Hematopoietic multipotent progenitor cell treated with erythropoietin and hydrocortisone succinate and interleukin-3 and kit ligand, for 8 days (in vitro differentiated cells): ENCODE measurements around the gene RAB3IL1.
"Not testable (repeated sequence)": the region's sequence is repeated elsewhere in the genome, so short reads cannot be mapped to it uniquely, and the experiment has no call there.

ENCODE experiments used
- DNase-seq: peaks from one replicate; pipeline ENCODE4 v3.0.0-alpha.2; 2015

Gene RAB3IL1, protein sequence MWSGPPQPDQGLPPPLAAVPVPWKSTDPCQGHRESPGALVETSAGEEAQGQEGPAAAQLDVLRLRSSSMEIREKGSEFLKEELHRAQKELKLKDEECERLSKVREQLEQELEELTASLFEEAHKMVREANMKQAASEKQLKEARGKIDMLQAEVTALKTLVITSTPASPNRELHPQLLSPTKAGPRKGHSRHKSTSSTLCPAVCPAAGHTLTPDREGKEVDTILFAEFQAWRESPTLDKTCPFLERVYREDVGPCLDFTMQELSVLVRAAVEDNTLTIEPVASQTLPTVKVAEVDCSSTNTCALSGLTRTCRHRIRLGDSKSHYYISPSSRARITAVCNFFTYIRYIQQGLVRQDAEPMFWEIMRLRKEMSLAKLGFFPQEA

DNA sequence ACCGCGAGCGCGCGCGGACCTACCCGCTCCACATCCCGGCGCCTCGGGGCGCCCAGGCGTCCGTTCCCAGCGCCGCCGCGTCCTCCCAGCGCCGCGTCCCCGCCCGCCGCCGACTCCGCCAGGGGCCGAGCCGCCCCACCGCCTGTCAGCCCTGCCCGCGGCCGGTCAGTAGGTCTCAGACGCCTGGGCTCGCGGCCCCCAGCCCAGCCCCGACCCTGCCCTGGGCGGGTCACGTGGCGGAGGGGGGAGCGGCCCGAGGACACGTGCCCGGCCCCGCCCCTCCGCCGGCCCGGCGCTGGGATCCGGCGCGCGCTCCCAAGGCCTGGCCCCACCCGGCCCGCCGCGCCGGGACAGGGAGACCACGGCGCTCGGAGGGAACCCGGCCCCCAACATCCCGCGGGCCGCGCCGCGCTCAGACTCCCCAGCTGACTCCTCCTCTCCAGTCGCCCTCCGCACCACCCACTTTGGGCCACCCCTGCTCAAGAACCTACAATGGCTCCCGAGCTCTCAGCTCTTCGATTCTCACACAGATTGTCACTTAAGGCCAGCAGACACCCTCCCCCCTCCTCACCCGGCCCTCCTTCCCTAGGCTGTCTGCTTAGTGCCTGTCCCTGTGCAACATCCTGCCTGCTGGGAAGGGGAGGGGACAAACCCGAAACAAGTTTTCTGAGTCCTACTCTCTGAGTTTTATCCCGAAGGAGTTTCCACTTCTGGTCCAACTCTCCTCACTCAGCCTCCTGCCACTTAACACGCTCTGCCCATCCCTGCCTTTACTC lies at the start of gene RAB3IL1:
TSS of gene RAB3IL1 (minus strand) at position 233 of the 776 bp plus-strand sequence. CDS start at position 34, 199 bp downstream.
- DNase-seq = peak; percentile 53

DNA sequence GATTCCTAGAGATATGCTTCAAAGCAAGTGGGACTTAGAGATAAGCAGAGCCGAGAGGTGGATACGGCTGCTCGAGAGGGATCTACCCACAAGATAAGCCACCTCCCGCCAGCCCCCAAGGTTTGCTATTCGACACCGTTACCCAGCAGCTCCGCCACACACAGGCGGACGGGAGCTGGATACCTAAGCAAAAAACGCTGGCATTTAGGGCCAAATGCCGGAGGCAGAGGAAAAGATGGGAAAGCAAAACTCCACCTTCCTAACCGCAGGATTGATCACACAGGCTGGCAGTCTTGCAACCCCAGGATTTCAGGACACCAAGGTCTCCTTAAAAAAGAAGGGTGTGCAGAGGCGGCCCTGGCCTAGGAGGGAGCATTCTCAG lies 49.4 kb upstream of the RAB3IL1 start:
- DNase-seq = peak; percentile 92

DNA sequence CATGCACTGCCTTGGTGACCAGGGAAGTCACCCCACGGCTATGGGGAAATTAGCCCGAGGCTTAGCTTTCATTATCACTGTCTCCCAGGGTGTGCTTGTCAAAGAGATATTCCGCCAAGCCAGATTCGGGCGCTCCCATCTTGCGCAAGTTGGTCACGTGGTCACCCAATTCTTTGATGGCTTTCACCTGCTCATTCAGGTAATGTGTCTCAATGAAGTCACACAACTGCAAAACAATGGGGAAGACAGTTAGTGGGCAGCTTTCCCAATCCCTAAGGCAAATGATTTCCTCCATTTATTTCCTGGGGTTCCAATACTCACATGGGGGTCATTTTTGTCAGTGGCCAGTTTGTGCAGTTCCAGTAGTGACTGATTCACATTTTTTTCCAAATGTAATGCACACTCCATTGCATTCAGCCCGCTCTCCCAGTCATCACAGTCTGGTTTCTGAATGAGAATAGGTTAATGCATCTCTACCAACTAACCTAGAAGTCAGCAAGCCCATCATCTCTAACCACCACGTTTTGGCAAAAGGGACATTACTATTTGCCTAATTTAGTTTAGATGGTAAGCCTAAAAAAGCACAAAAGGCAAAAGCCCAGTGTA lies 47.4 kb upstream of the RAB3IL1 start:
- peak; percentile 60 for DNase-seq

DNA sequence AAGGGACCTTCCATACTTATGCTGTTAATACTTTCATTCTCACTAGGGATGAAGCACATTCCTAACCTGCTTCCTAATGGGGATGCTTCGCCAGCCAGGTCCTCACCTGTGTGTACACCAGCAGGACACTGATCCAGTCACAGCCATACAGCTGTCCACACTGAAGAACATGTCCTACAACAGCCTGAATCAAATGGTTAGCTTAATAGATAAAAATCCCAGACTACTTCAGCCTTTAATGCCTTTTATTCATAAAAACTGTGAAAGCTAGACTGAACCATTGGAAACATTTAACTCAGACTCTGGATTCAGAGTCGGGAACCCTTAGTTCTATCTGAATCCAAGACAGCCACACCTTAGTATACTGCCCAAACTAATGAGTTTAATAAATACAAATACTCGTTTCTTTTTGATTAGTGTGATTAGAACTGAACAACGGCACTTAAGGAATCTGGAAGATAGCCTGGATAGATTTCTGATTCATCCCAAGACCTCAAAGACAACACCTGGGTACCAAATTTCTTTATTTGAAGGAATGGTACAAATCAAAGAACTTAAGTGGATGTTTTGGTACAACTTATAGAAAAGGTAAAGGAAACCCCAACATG lies 46.8 kb upstream of the RAB3IL1 start:
- peak; percentile 43 for DNase-seq

DNA sequence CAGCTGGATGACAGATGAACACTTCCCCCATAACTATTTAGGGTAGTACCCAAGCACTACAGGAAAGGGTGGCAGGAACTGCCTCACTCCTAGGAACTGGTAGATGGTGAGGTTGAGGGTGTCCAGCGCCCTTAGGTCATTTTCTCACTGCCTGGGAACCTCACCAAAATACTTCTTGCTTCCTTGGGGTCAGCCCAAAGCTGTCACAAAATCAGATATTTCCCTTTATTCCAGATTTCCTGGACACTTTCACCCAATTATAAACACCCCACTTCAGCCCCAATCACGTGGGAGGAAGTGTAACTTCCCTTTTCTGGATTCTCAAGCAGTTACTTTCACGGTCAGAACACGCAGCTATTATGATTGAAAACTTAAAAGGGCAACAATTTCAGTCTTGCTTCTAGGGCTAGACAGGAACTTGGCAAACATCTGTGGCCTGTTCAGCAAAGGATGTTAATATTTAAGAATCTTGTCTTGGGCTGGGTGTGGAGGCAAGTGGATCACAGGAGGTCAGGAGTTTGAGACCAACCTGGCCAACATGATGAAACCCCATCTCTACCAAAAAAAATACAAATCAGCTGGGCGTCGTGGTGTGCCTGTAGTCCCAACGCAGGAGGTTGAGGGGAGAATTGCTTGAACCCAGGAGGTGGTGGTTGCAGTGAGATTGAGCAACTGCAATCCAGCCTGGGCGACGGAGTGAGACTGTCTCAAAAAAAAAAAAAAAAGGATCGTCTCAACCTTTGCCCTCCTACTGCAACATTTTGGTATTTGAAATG lies 46.1 kb upstream of the RAB3IL1 start:
- DNase-seq = peak; percentile 80

DNA sequence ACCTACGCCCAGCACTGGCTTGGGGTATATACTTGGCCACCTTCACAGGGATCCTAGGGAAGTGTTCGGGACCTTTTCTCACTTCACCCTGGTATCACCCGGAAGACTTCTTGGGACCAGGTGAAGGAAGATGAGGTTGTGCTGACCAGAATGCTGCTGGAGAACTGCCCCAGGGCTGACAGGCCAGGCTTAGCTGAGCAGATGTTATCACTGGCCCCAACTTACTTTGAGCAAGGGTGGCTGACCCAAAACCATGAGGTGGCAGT lies 45.6 kb upstream of the RAB3IL1 start:
- no peak for DNase-seq

DNA sequence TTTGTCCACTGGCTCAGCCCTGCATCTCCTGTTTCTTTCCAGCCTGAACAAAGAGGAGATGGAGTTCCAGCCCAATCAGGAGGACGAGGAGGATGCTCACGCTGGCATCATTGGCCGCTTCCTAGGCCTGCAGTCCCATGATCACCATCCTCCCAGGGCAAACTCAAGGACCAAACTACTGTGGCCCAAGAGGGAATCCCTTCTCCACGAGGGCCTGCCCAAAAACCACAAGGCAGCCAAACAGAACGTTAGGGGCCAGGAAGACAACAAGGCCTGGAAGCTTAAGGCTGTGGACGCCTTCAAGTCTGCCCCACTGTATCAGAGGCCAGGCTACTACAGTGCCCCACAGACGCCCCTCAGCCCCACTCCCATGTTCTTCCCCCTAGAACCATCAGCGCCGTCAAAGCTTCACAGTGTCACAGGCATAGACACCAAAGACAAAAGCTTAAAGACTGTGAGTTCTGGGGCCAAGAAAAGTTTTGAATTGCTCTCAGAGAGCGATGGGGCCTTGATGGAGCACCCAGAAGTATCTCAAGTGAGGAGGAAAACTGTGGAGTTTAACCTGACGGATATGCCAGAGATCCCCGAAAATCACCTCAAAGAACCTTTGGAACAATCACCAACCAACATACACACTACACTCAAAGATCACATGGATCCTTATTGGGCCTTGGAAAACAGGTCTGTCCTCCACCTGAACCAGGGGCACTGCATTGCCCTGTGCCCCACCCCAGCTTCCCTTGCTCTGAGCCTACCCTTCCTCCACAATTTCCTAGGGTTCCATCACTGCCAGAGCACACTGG lies 45.0 kb upstream of the RAB3IL1 start:
- no peak for DNase-seq

DNA sequence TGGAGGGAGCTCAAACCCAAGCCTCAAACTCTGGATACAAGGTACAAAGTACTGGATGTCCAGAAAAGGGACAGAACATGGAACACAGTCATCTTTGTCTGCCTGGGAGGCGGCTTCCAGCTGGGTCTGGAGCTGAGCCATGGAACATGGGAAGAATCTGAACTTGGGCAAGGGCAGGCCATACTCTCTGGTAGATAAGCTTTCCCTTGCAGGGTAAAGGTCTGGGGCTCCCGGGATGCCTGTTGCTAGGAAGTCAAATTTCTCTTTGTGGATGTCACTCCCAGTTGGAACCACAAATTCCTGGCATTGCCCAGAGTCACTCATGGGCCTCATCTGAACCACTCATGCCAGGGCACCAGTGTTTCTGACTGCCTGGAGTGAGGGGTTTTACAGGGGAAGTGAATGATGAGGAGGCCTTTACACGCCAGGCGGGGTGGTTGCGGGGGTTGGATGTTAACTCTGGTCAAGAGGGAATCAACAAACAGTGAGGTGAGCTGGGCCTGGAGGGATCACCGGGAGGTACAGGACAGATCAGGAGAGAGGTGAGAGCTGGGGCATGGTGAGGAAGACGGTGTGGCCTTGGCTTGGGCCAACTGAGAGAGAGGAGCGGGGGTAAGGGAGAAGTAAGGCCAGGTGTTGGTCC lies 44.3 kb upstream of the RAB3IL1 start:
- no peak for DNase-seq

DNA sequence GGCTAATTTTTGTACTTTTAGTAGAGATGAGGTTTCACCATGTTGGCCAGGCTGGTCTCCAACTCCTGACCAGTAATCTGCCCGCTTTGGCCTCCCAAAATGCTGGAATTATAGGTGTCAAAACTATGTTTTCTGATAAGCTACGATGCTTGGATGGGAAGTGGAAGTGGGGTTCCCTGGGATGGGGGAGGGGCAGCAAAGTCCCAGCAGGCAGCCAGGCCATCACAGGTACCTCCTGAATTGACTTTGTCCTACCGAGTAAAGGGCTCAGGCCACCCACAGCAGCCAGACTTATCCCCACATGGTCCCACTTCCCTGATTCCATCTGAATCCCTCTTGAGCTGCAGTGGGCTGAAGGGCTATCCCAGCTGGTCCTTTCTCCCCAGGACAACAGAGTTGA lies 43.2 kb upstream of the RAB3IL1 start:
- DNase-seq = no peak

DNA sequence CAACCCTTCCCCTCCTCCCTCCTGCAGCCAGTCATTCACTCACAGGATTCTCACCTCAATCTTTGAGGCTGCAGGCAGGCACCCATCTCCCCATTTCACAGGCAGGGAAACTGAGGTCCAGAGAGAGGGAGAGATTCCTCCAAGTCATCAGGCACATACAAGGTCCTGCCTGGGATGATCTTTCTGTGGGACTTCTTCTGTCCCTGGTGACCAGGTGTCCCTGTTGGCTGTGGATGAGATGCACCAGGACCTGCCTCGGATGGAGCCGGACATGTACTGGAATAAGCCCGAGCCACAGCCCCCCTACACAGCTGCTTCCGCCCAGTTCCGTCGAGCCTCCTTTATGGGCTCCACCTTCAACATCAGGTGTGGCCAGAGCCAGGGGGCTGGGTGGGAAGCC lies 42.3 kb upstream of the RAB3IL1 start:
- no peak for DNase-seq

DNA sequence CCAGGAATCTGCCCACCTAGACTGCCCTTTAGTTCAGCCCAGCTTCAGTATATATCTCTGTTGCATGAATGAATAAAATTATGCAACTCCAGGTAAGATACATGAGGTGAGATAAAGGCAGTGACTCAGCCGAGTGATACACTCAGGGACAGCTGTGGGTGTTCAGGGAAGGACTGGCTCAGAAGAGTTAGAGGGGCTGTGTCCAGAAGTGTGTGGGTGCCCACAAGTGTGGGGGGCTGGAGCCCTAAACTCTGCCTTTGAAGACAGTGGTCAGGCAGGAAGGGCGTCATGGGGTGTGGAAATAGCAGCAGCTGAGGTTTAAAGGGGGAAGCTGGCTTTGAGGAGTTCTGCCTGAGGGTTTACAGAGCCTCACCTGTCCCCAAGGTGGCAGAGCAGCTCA lies 41.7 kb upstream of the RAB3IL1 start:
- DNase-seq = no peak

DNA sequence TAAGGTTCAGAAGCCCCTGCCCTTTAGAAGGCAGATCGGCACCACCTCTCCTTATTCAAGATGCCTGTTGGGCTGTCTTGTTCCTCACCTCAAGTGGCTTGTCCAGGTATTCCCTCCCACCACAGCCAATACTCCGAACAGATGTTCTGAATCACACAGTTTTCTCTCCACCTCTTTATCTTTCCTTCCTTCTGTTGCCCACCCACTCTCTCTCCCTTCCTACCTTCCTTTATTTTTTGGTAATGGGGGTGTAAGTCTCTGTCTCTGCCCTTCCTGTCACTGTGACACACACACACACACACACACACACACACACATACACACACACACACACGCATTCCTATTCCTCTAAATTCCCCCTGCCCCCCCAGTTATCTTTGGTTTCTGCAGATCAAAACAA lies 41.2 kb upstream of the RAB3IL1 start:
- DNase-seq = no peak

DNA sequence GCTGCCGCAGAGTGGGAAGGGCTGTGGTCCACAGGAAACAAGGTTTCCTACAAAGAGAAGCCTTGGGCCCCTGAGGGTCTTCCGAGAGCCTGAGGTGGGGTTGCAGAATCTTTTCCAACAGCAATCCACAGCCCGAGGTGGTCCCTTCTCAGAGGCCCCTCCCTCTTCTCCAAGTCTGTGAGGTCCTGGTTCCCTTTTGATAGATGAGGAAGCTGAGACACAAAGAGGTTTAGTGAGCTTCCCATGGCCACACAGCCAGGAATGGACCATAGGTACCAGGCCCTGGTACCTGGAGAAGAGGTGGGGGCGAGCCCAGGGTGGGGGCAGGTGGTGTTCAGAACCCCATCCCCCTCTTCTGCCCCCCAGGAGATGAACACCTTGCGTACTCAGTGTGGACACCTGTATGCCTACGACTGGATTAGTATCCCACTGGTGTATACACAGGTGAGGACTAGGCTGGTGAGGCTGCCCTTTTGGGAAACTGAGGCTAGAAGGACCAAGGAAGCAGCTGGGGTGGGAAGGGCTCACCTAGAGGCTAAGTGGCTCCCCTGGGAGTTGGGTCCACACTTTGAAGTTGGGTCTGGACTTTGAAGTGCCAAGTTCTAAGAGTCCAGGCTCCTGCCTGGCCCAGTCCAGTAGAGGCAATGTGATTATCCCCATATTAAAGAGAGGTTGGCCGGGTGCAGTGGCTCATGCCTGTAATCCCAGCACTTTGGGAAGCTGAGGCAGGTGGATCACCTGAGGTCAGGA lies 39.8 kb upstream of the RAB3IL1 start:
- DNase-seq = no peak

DNA sequence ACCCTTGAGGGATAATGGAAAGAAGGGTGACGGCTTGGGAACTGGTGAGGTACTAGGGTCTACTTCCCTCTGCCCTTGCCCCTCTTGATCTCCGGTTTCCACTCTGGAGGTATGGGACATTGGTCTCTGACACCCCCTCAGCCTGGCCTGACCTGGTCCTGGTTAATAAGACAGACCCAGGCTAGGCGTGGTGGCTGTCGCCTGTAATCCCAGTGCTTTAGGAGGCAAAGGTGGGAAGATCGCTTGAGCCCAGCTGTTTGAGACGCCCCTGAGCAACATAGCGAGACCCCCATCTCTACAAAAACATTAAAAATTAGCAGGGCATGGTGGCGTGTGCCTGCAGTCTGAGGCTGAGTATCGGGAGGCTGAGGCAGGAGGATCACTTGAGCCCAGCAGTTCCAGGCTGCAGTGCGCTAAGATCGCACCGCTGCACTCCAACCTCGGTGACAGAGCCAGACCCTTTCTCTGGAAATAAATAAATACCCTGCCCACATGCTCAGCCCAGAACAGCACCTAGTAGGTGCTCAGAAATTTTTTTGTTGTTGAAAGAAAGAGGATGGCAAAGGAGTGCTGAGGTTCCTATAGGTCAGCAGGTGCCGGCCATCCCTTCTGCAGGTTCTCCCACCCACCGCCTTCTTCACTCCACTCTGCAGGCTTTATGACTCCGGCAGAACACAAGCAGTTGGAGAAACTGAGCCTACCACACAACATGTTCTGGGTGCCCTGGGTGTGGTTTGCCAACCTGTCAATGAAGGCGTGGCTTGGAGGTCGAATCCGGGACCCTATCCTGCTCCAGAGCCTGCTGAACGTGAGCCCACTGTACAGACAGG lies 39.0 kb upstream of the RAB3IL1 start:
- no peak for DNase-seq

DNA sequence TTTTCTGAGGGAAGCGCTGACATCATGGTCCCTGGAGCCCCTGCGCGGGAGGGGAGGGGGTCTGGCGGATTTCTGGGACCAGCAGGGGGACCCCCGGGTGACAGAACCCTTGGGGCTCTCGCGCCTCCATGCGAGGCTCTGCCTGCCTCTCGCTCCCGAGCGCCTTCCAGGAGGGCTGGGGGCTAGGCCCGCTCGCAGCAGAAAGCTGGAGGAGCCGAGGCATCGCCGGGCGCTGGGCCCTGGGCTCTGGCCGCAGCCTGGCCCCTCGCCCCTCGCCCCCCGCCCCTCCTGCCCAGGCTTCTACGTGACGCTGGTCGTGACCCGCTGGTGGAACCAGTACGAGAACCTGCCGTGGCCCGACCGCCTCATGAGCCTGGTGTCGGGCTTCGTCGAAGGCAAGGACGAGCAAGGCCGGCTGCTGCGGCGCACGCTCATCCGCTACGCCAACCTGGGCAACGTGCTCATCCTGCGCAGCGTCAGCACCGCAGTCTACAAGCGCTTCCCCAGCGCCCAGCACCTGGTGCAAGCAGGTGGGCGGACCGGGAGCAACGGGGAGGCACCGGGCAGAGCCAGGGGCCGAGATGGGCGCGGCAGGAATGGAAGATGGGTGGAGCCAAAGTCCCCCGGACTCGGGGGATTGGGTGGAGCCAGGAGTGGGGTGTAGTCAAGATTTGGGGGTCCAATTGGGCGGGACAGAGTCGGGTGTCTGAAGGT lies 38.2 kb upstream of the RAB3IL1 start:
- DNase-seq = no peak

DNA sequence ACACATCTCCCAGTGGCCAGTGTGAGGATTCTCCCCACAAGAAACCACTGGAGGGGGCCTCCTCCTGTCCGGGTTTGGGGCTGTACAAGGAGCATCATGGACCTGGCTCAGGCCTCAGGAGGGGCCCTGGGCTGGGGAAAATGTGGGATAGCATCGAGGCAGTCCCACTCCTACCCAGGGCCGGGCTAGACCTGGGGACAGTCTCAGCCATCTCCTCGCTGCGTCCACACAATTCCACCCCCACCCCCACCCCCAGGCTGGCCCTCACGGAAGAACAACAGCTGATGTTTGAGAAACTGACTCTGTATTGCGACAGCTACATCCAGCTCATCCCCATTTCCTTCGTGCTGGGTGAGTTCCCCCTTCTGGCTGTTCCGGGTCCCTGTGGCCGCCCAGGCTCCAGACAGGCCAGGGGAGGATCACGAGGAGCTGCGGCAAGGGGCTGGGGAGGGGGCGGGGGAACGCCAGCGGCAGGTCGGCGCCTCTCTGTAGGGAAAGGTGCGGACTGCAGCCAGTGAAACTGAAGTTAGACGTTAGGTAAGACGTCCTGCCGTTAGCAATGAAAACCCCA lies 37.6 kb upstream of the RAB3IL1 start:
- DNase-seq = no peak

DNA sequence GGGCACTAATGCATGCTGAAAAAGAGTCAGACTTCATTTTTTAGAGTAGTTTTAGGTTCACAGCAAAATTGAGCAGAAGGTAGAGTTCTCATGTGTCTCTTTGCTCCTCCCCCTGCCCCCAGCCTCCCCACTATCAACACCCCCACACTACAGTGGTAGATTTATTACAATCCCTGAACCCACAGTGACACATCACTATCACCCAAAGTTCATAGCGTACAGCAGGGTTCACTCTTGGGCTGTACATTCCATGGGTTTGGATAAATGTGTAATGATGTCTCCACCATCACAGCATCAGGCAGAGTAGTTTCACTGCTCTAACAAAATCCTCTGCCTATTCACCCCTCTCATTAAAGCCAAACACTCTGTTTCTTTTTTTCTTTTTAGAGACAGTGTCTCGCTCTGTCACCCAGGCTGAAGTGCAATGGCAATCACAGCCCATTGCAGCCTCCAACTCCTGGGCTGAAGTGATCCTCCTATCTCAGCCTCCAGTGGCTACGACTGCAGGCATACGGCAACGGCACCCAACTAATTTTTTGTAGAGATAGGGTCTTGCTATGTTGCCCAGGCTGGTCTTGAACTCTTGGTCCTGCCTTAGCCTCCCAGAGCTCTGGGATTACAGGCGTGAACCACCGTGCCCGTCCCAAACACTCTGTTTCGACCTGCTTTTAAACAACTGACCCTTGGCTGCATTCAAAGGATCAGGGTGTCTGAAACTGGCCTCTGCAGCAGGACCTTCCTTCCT lies 36.9 kb upstream of the RAB3IL1 start:
- peak; percentile 58 for DNase-seq

DNA sequence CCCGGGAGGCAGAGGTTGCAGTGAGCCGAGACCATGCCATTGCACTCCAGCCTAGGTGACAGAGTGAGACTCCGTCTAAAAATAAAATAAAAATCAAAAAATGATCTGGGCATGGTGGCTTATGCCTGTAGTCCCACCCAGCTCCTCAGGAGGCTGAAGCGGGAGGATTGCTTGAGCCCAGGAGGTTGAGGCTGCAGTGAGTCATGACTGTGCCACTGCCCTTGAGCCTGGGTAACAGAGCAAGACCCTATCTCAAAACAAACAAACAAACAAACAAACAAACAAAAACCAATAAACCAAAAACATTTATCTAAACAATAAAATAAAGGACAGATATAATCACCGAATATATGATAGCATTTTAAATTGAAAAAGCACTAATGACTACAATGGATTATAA lies 36.3 kb upstream of the RAB3IL1 start:
- not testable (repeated sequence) for DNase-seq
